ENCODE measurements around the gene DNM1L. TPM values are rescaled to one million over a fixed set of nuclear protein-coding genes. Genes with fewer than 3 reads are reported as not detected.

DNM1L gene
- total RNA-seq, 2 experiments from 2014 or later: 67.1 to 68.5 TPM

DNA sequence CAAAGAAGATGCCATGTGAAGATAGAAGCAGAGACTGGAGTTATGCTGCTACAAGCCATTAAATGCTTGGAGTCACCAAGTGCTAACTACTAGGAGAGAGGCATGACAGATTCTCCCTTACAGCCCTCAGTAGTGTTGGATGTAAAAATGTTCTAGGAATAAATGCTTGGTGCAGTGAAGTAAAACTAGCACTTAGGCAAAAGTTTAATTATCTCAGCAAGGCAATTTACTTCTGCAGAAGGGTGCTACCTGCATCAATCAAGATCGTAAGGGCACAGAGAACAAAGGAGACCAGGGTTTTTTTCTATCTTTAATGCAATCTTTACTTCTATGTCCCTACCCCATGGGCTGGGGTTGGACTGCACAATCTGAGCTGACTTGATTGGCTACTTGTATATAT lies 9.5 kb upstream of the DNM1L start:
- ChIA-PET CTCF (interaction anchor here (0.6 kb wide), 1 partner anchor 221 kb away, joined by 3 read pairs; no protein-coding TSS in a partner anchor), POLR2A (no interaction called here)
- Mint-ChIP-seq H3K4me3 (no peak overlapping the region), H3K27ac (no peak overlapping the region), H3K9me3 (ENCODE audit: low read depth) (peaks cover 7% of the 10 kb centered on the region), H3K36me3 (ENCODE audit: low read depth) (peaks cover 4% of the 10 kb centered on the region), H3K4me1 (no peaks in the 10 kb centered on the region), H3K27me3 (peaks cover 3% of the 10 kb centered on the region)
- ATAC-seq: no peak
- no peak for DNase-seq
- intact Hi-C loops (cut with DNase I, micrococcal nuclease): no loop called here

DNA sequence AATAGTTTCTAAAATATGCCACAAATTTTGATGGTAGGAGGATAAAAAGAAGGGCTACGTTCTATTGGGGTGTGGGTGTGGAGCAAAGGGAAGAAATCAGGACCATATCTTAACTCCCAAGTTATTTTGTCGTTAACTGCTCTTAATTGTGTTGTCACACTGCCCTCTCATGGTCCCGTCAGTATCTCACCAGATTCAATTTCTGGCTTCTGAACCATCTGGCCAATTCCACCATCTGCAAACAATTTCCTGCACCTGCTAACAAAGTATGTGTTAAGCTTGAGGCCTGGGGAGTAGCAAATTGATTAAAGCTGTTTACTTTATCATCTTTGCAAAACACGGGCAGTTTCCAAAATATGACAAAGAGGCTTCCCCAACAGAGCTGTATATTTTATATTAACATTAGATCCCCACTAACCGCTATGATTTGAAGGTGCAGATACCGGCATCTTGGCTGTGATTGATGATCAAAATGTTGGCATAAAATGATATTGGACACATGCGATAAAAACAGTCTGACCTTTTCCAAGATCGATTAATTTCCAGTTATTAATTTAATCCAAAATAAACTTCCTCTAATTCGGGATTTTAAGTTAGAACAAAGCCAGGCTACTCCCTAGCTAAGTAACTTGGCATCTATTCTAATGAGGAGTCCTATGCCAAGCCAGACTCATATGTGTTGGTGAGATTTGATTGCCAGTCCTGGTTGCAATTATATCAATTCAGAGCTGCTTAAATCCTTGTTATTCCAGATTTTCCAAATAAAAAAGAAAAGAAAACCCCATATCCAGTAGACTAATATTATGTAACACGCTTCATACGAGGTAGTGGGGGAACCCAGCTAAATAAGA lies 6.9 kb upstream of the DNM1L start:
- no peak overlapping the region for H3K27ac Mint-ChIP-seq
- H3K9me3 Mint-ChIP-seq (ENCODE audit: low read depth): peaks cover 7% of the 10 kb centered on the region
- peaks cover 3% of the 10 kb centered on the region for H3K27me3 Mint-ChIP-seq
- DNase-seq (peak; percentile 31), ATAC-seq (no peak)
- POLR2A ChIA-PET: no interaction called here
- intact Hi-C loops (cut with DNase I, micrococcal nuclease): loop anchor here (1.0 to 10.0 kb wide), 5 partner anchors 217 to 707 kb away; partner anchors contain the start of gene FGD4 (in 1 of the 2)
- no peak overlapping the region for H3K4me3 Mint-ChIP-seq
- peaks cover 4% of the 10 kb centered on the region for H3K36me3 Mint-ChIP-seq (ENCODE audit: low read depth)
- no peaks in the 10 kb centered on the region for H3K4me1 Mint-ChIP-seq
- CTCF ChIA-PET: interaction anchor here (0.7 to 3.1 kb wide), 6 partner anchors 65 to 688 kb away, joined by 3 to 15 read pairs (median 3); partner anchors contain the start of gene YARS2

DNA sequence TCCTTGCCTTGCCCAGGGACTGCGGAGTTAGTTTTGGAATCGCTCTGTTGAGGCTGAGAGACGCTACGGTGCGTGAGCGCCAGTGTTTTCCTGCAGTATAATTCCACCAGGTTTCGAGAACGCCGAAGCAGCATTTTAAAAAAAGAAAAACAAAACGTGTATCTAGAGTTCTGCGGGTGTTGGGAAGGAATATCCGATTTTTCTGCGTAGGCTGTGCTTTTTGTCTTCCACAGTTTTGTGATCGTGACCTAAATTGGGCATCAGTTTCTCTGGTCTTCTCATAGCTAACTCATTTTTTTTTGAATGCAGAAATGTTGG lies 778 bp downstream of the DNM1L start:
- H3K4me3 Mint-ChIP-seq: peak overlapping the region; percentile 84
- ATAC-seq (no peak), DNase-seq (no peak)
- H3K27me3 Mint-ChIP-seq: no peaks in the 10 kb centered on the region
- H3K4me1 Mint-ChIP-seq: peaks cover 21% of the 10 kb centered on the region
- CTCF ChIA-PET: no interaction called here
- H3K36me3 Mint-ChIP-seq (ENCODE audit: low read depth): peaks cover 9% of the 10 kb centered on the region
- POLR2A ChIA-PET: no interaction called here
- H3K9me3 Mint-ChIP-seq (ENCODE audit: low read depth): no peaks in the 10 kb centered on the region
- intact Hi-C loops (cut with DNase I, micrococcal nuclease): loop anchor here (1.0 to 10.0 kb wide), 13 partner anchors 62 to 1928 kb away; partner anchors contain the start of genes ALG10 (in 2 of the 2), ETFBKMT (in 2 of the 2), YARS2 (in 2 of the 2) and CAPRIN2 (in 1 of the 2)
- peak overlapping the region; percentile 89 for H3K27ac Mint-ChIP-seq

DNA sequence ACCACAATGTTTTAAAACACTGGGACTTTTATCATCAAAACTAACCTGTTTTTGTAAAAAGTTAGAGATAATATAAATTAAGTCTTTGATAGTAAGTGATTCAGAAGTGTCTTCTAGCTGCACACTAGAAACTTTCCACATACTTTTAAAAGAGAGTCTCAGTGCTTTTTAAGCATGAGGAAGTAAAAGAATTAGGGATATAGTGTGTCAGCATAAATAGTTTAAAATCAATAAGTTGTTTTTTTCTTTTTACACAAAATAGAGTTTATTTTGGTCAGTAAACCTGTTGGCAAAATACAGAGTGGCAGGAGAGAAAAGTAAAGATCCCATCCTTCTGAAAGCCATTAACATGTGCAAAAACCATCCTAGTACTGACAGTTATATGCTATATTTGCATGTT lies 1.7 kb downstream of the DNM1L start:
- Mint-ChIP-seq H3K4me3 (peak overlapping the region; percentile 84), H3K36me3 (ENCODE audit: low read depth) (peaks cover 18% of the 10 kb centered on the region), H3K27me3 (no peaks in the 10 kb centered on the region), H3K9me3 (ENCODE audit: low read depth) (no peaks in the 10 kb centered on the region), H3K4me1 (peaks cover 24% of the 10 kb centered on the region), H3K27ac (no peak overlapping the region)
- ChIA-PET POLR2A (no interaction called here), CTCF (interaction anchor here (1.0 to 1.2 kb wide), 2 partner anchors 10 to 75 kb away, joined by 3 to 4 read pairs; partner anchors contain the start of gene YARS2)
- intact Hi-C loops (cut with DNase I, micrococcal nuclease): loop anchor here (5.0 to 10.0 kb wide), 2 partner anchors 62 to 716 kb away; no protein-coding TSS in a partner anchor
- DNase-seq (no peak), ATAC-seq (no peak)

DNA sequence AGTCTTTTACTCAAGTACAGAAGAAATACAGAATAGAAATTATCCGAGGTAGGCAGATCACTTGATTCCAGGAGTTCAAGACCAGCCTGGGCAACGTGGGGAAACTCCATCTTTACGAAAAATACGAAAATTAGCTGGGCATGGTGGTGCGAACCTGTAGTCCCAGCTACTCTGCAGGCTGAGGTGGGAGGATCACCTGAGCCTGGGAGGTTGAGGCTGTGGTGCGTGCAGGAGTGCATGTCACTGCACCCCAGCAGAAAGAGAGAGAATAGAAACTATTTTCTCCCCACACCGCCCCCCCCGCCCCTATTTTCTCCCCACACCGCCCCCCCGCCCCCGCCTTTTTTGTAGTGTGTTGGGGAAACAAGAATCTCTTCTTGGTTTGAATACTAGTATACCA lies 2.2 kb downstream of the DNM1L start:
- Mint-ChIP-seq H3K27me3 (no peaks in the 10 kb centered on the region), H3K4me3 (peak overlapping the region; percentile 4), H3K27ac (no peak overlapping the region), H3K9me3 (ENCODE audit: low read depth) (no peaks in the 10 kb centered on the region), H3K4me1 (peaks cover 27% of the 10 kb centered on the region), H3K36me3 (ENCODE audit: low read depth) (peaks cover 21% of the 10 kb centered on the region)
- DNase-seq (no peak), ATAC-seq (no peak)
- intact Hi-C loops (cut with DNase I, micrococcal nuclease): loop anchor here (5.0 to 10.0 kb wide), 2 partner anchors 61 to 716 kb away; no protein-coding TSS in a partner anchor
- POLR2A ChIA-PET: no interaction called here
- CTCF ChIA-PET: interaction anchor here (0.6 to 1.2 kb wide), 3 partner anchors 10 to 985 kb away, joined by 3 to 4 read pairs (median 3); partner anchors contain the start of gene YARS2

DNA sequence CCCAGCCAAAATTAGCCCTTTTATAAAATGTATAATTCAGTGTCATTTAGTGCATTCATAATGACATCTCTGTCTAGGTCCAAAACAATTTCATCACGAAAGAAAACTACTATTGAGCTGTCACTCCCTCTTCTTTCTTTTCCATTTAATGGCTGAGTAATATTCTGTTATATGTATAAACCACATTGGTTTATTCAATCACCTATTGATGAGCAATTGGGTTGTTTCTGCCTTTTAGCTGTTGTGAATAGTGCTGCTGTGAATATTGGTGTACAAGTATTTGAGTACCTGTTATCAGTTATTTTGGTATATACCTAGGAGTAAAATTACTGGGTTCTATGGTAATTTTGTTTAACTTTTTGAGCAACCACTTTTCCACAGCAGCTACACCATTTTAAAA lies 7.2 kb downstream of the DNM1L start:
- no peaks in the 10 kb centered on the region for H3K9me3 Mint-ChIP-seq (ENCODE audit: low read depth)
- ATAC-seq: peak; percentile 36
- intact Hi-C loops (cut with DNase I, micrococcal nuclease): loop anchor here in 1 of 2 experiments (10.0 kb wide), 1 partner anchor 722 kb away; no protein-coding TSS in a partner anchor
- ChIA-PET CTCF (no interaction called here), POLR2A (no interaction called here)
- H3K4me3 Mint-ChIP-seq: no peak overlapping the region
- peaks cover 44% of the 10 kb centered on the region for H3K4me1 Mint-ChIP-seq
- no peak overlapping the region for H3K27ac Mint-ChIP-seq
- no peaks in the 10 kb centered on the region for H3K27me3 Mint-ChIP-seq
- H3K36me3 Mint-ChIP-seq (ENCODE audit: low read depth): peaks cover 37% of the 10 kb centered on the region
- no peak for DNase-seq

DNA sequence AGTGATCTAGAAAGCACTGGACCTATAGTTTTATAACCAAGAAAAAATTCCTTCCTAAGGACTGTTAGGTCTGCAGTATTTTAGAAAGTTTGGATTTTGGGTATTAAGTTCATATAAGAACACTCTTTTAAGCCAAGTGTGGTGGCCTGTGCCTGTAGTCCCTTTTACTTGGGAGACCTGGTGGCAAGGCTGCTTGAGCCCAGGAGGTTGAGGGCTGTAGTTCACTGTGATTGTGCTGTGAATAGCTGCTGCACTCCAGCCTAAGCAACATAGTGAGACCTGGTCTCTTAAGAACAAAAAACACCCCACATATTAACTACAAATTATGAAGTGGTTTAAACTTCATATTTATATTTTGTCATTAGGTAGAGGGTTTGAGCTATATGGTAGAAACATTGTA lies 9.7 kb downstream of the DNM1L start:
- DNase-seq (no peak), ATAC-seq (no peak)
- Mint-ChIP-seq H3K27me3 (no peaks in the 10 kb centered on the region), H3K9me3 (ENCODE audit: low read depth) (no peaks in the 10 kb centered on the region), H3K4me3 (no peak overlapping the region), H3K36me3 (ENCODE audit: low read depth) (peaks cover 35% of the 10 kb centered on the region), H3K4me1 (peaks cover 47% of the 10 kb centered on the region), H3K27ac (no peak overlapping the region)
- intact Hi-C loops (cut with DNase I, micrococcal nuclease): loop anchor here in 1 of 2 experiments (10.0 kb wide), 1 partner anchor 724 kb away; no protein-coding TSS in a partner anchor
- ChIA-PET CTCF (no interaction called here), POLR2A (no interaction called here)

DNA sequence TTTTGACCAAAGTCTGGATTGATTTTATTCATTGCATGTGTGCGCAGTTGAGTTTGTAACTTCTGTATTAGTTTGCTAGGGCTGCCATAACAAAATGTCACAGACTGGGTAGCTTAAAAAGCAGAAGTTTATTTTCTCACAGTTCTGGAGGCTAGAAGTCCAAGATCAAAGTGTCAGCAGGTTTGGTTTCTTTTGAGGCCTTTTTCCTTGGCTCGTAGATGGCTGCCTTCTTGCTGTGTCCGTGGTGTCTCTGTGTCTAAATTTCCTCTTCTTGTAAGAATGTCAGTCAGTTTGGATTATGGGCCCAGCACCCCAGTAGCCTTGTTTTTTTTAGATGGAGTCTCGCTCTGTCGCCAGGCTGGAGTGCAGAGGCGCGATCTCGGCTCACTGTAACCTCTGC lies 11.8 kb downstream of the DNM1L start:
- H3K4me1 Mint-ChIP-seq: peaks cover 44% of the 10 kb centered on the region
- peaks cover 33% of the 10 kb centered on the region for H3K36me3 Mint-ChIP-seq (ENCODE audit: low read depth)
- intact Hi-C loops (cut with DNase I, micrococcal nuclease): no loop called here
- ATAC-seq (no peak), DNase-seq (no peak)
- ChIA-PET CTCF (interaction anchor here (1.0 to 1.5 kb wide), 2 partner anchors 10 to 255 kb away, joined by 3 to 4 read pairs; no protein-coding TSS in a partner anchor), POLR2A (no interaction called here)
- H3K4me3 Mint-ChIP-seq: no peak overlapping the region
- H3K27me3 Mint-ChIP-seq: no peaks in the 10 kb centered on the region
- H3K27ac Mint-ChIP-seq: no peak overlapping the region
- H3K9me3 Mint-ChIP-seq (ENCODE audit: low read depth): no peaks in the 10 kb centered on the region

DNA sequence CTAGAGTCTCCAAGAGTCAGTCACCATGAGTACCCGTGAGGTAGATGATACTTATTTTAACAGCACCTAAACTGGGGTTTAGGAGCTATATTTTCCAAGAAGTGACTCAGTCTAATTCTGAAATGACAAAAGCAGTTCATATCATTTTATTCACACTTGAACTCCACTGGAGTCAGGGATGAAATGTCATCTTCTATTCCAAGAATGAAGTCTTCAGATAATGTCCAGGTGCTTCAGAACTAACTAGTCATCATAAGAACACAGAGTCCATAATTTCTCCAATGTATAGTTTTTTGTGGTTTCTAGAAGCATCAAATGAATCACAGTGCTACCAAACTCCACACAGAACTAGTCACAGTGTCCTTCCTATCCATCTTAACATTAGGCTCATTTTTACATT lies 13.3 kb downstream of the DNM1L start:
- Mint-ChIP-seq H3K36me3 (ENCODE audit: low read depth) (peaks cover 23% of the 10 kb centered on the region), H3K4me1 (peaks cover 35% of the 10 kb centered on the region), H3K27me3 (no peaks in the 10 kb centered on the region), H3K4me3 (no peak overlapping the region), H3K9me3 (ENCODE audit: low read depth) (no peaks in the 10 kb centered on the region), H3K27ac (no peak overlapping the region)
- ATAC-seq (peak; percentile 81), DNase-seq (no peak)
- CTCF ChIA-PET: no interaction called here
- POLR2A ChIA-PET: no interaction called here
- intact Hi-C loops (cut with DNase I, micrococcal nuclease): no loop called here

DNA sequence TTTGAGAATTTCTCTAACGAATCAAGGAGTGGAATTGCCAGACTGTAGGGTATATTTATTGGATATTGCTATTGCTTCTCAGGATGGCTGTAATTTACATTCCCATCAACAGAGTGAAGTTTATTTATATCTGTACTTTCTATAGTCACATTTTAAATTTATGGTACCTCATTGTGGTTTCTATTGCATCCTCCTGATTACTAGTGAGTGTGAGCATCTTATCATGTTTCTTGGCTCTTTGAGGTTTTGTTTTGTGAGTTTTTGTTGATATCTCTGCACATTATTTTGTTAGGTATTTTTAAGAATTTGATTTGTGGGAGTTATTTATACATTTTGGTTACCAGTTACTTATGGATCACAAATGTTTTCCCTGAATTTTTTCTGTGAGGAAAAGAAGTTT lies 13.9 kb downstream of the DNM1L start:
- Mint-ChIP-seq H3K9me3 (ENCODE audit: low read depth) (no peaks in the 10 kb centered on the region), H3K4me3 (no peak overlapping the region), H3K36me3 (ENCODE audit: low read depth) (peaks cover 21% of the 10 kb centered on the region), H3K27ac (no peak overlapping the region), H3K4me1 (peaks cover 36% of the 10 kb centered on the region), H3K27me3 (no peaks in the 10 kb centered on the region)
- POLR2A ChIA-PET: no interaction called here
- CTCF ChIA-PET: no interaction called here
- ATAC-seq: no peak
- no peak for DNase-seq
- intact Hi-C loops (cut with DNase I, micrococcal nuclease): no loop called here

DNA sequence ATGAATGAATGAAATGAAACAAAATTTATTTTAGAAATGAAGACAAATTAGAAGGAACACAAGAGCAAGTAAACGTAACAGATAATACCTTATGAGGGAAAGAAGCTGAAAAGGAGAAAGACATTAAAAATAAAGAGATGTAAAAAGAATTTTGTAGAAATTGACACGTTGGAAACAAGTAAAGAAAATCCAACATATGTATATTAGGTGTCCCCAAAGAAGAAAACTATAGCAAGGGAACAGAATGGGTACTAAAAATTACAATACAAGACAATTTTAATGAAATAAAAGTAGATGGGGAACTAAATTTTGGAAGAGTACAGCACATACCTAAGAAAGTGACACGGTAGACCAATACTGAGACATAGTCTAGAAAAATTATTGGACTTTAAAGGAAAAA lies 16.7 kb downstream of the DNM1L start:
- H3K4me3 Mint-ChIP-seq: no peak overlapping the region
- POLR2A ChIA-PET: no interaction called here
- no peaks in the 10 kb centered on the region for H3K27me3 Mint-ChIP-seq
- H3K4me1 Mint-ChIP-seq: peaks cover 21% of the 10 kb centered on the region
- DNase-seq (no peak), ATAC-seq (no peak)
- intact Hi-C loops (cut with DNase I, micrococcal nuclease): no loop called here
- no peak overlapping the region for H3K27ac Mint-ChIP-seq
- H3K9me3 Mint-ChIP-seq (ENCODE audit: low read depth): no peaks in the 10 kb centered on the region
- peaks cover 16% of the 10 kb centered on the region for H3K36me3 Mint-ChIP-seq (ENCODE audit: low read depth)
- CTCF ChIA-PET: no interaction called here

DNA sequence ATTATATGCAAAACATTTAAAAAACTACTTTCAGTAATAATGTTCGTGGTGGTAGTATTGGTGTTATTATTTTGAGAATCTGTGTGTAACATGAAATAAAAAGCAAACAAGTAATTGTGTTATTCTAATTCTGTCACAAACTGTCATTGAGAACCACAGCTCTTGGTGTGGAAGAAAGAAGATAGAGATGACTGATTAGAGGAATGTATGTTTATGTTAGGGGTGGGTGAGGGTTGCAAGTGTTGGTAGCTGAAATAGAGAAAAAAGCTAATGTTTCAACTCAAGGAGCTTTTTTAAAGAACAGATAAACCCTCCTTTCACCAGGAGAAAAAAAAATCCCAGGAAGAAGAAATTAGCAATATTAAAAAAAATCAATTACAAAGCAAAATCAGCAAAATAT lies 18.3 kb downstream of the DNM1L start:
- DNase-seq (no peak), ATAC-seq (no peak)
- no peaks in the 10 kb centered on the region for H3K27me3 Mint-ChIP-seq
- H3K4me1 Mint-ChIP-seq: peaks cover 9% of the 10 kb centered on the region
- no peaks in the 10 kb centered on the region for H3K9me3 Mint-ChIP-seq (ENCODE audit: low read depth)
- CTCF ChIA-PET: no interaction called here
- no peak overlapping the region for H3K4me3 Mint-ChIP-seq
- POLR2A ChIA-PET: interaction anchor here (0.7 kb wide), 1 partner anchor 240 kb away, joined by 3 read pairs; no protein-coding TSS in a partner anchor
- intact Hi-C loops (cut with DNase I, micrococcal nuclease): no loop called here
- peaks cover 17% of the 10 kb centered on the region for H3K36me3 Mint-ChIP-seq (ENCODE audit: low read depth)
- H3K27ac Mint-ChIP-seq: no peak overlapping the region
